Esophagus squamous epithelium (tissue), 5 donors: ENCODE results near the gene TMEM38B. TPM values are rescaled to one million over a fixed set of nuclear protein-coding genes. Genes with fewer than 3 reads are reported as not detected.

ENCODE experiments used
- DNase-seq: peaks from one replicate; lab custom pipeline; 2025; lab: John Stamatoyannopoulos, UW
- H3K27ac ChIP-seq, 4 donors: fragments of 200-600 bp; sonication (generic); one replicate each; pipeline ENCODE4 v1.5.1; 2016 to 2019; ENCODE audit warnings: mild to moderate bottlenecking in 1 of 4
- H3K27me3 ChIP-seq, 4 donors: fragments of 200-600 bp; sonication (generic); 1 replicate in 3 of 4; 2 replicates in 1 of 4; pipeline versions ENCODE4 v1.5.1 to v1.6.0; 2017 to 2021; ENCODE audit warnings: antibody characterized with exemption in 1 of 4
- H3K36me3 ChIP-seq, 3 donors: fragments of 200-600 bp; sonication (generic); one replicate each; pipeline ENCODE4 v1.5.1; 2016 to 2019
- H3K4me1 ChIP-seq, 3 donors: fragments of 200-600 bp; sonication (generic); one replicate each; pipeline ENCODE4 v1.5.1; 2017 to 2019
- H3K4me3 ChIP-seq, 4 donors: fragments of 200-600 bp; sonication (generic); 1 replicate in 3 of 4; 2 replicates in 1 of 4; pipeline ENCODE4 v1.5.1; 2016 to 2019; ENCODE audit warnings: mild to moderate bottlenecking in 2 of 4, moderate library complexity in 1 of 4
- H3K9me3 ChIP-seq, 3 donors: fragments of 200-600 bp; sonication (generic); one replicate each; pipeline ENCODE4 v1.5.1; 2016 to 2019
- CTCF ChIP-seq, 6 experiments: fragments of 450-650 bp in 4 of 6; fragments of 200-600 bp in 2 of 6; sonication (generic) in 2 of 6; IDR thresholded peaks; one replicate each; pipeline ENCODE4 v1.5.1; 2016 to 2019; ENCODE audit warnings: antibody characterized with exemption in 6 of 6, mild to moderate bottlenecking in 4 of 6, moderate library complexity in 4 of 6
- POLR2A ChIP-seq, 4 donors: fragments of 450-650 bp; IDR thresholded peaks; one replicate each; pipeline ENCODE4 v1.6.1; 2017; ENCODE audit warnings: antibody characterized with exemption in 4 of 4, mild to moderate bottlenecking in 4 of 4, moderate library complexity in 3 of 4
- WGBS, 2 donors: methylation state at CpG; one replicate each; pipeline ENCODE4 v1.1.5; 2018; 5-methylcytosine and 5-hydroxymethylcytosine counted together
- intact Hi-C: fragments of 100-400 bp; cut with DNase I; formaldehyde crosslinking; loops from one replicate; pipeline ENCODE4 v1.15.0; 2022
- total RNA-seq, 4 donors: library from RNA; depleted of rRNA; stranded (reverse); fragments of >200 nt; gene quantifications; one replicate each; pipeline ENCODE4 v1.1.0, GENCODE V29; 2016
- donor health status: DM: yes; HTN: yes; CAD: no.

The TMEM38B gene
- total RNA-seq, 4 donors from 2014 or later = 3.5 to 7.6 (median 7.2) TPM

- TF ChIP-seq POLR2A (IDR thresholded peaks at IDR 0.05) = no peak
- no peak for TF ChIP-seq CTCF (IDR thresholded peaks at IDR 0.05)
- no peak overlapping the region for H3K27ac ChIP-seq
- peaks cover 0 to 4% (median 0%) of the 10 kb centered on the region in 3 donors for H3K9me3 ChIP-seq
- H3K4me1 ChIP-seq = no peaks in the 10 kb centered on the region
- no peak for DNase-seq
- no peaks in the 10 kb centered on the region for H3K27me3 ChIP-seq
- no peaks in the 10 kb centered on the region for H3K36me3 ChIP-seq
- intact Hi-C loops = no loop called here
- WGBS, 2 donors = 94% methylated on average over 5 of the region's 5 CpGs
- no peak overlapping the region for H3K4me3 ChIP-seq
These were observed 122.6 kb downstream of the TMEM38B start for GRCh38 chr9:105816981-105817380.

- H3K9me3 ChIP-seq = no peaks in the 10 kb centered on the region
- H3K27ac ChIP-seq = no peak overlapping the region
- WGBS, 2 donors = 87 to 88% methylated on average over 15 of the region's 15 CpGs
- intact Hi-C loops = no loop called here
- no peak for DNase-seq
- H3K4me1 ChIP-seq = no peaks in the 10 kb centered on the region
- H3K4me3 ChIP-seq = no peak overlapping the region
- TF ChIP-seq CTCF (IDR thresholded peaks at IDR 0.05) = no peak
- TF ChIP-seq POLR2A (IDR thresholded peaks at IDR 0.05) = no peak
- H3K36me3 ChIP-seq = no peaks in the 10 kb centered on the region
- H3K27me3 ChIP-seq = no peaks in the 10 kb centered on the region
These were observed 124.6 kb downstream of the TMEM38B start for GRCh38 chr9:105818903-105819302.

- no peaks in the 10 kb centered on the region for H3K27me3 ChIP-seq
- H3K4me1 ChIP-seq = no peaks in the 10 kb centered on the region
- intact Hi-C loops = no loop called here
- DNase-seq = no peak
- H3K9me3 ChIP-seq = no peaks in the 10 kb centered on the region
- TF ChIP-seq CTCF (IDR thresholded peaks at IDR 0.05) = no peak
- no peak for TF ChIP-seq POLR2A (IDR thresholded peaks at IDR 0.05)
- H3K27ac ChIP-seq = no peak overlapping the region
- WGBS, 2 donors = 84 to 87% methylated on average over 16 to 22 of the region's 23 CpGs
- no peaks in the 10 kb centered on the region for H3K36me3 ChIP-seq
- H3K4me3 ChIP-seq = no peak overlapping the region
These were observed 128.5 kb downstream of the TMEM38B start for GRCh38 chr9:105822814-105823213.

Other genes starting within 250 kb of the TMEM38B start
- 1 to 10 TPM in 2 of 4 donors, under 1 TPM in 2; 0.38 to 1.8 (median 1.2) TPM for gene FSD1L, start 246.5 kb upstream of the TMEM38B start, total RNA-seq
- 10 to 100 TPM in 1 of 4 donors, 1 to 10 TPM in 3; 5.9 to 10.9 (median 7.2) TPM for gene FKTN, start 136.4 kb upstream of the TMEM38B start, total RNA-seq
- not detected for gene TAL2, start 32.1 kb upstream of the TMEM38B start, total RNA-seq